A673 (cell line): Measurements from ENCODE around the gene E2F1.

Experiments used
- CTCF ChIP-seq: fragments of 300-800, 200-600 bp; sonication (generic); conservative IDR thresholded peaks from 2 replicates; pipeline ENCODE4 v1.5.1; 2017; ENCODE audit warnings: low read depth, mild to moderate bottlenecking, antibody characterized with exemption, low read length, moderate library complexity, mixed read lengths
- EZH2 ChIP-seq: fragments of 200-600 bp; sonication (generic); IDR thresholded peaks from 2 replicates; pipeline ENCODE4 v1.6.1; 2017; ENCODE audit warnings: borderline replicate concordance, low read depth, mild to moderate bottlenecking, mixed read lengths, antibody characterized with exemption, low read length; ENCODE audit not compliant: poor library complexity, severe bottlenecking

- TF ChIP-seq CTCF (no peak), EZH2 (no peak)
These were observed 42.9 kb upstream of the E2F1 start for GRCh38 chr20:33729101-33729500.
